NCI-H226 (cell line): Measurements from ENCODE around the gene LFNG.
"Not testable (repeated sequence)": the region's sequence is repeated elsewhere in the genome, so short reads cannot be mapped to it uniquely, and the experiment has no call there.

Experiments used
- DNase-seq: peaks from one replicate; pipeline ENCODE4 v3.0.0-alpha.2; 2015

LFNG gene

GRCh38 chr7:2520131-2520760 is 672 bp downstream of the LFNG start:
- DNase-seq = no peak

GRCh38 chr7:2520761-2521290 is 1.3 kb downstream of the LFNG start:
- DNase-seq = no peak

- DNase-seq = peak; percentile 57
Observed at GRCh38 chr7:2521341-2521745, 1.8 kb downstream of the LFNG start.

- peak; percentile 85 for DNase-seq
Observed at GRCh38 chr7:2521952-2522591, 2.5 kb downstream of the LFNG start.

- DNase-seq = peak; percentile 100
Observed at GRCh38 chr7:2522780-2523433, 3.3 kb downstream of the LFNG start.

- peak; percentile 69 for DNase-seq
Observed at GRCh38 chr7:2523461-2523936, 3.9 kb downstream of the LFNG start.

- peak; percentile 63 for DNase-seq
Observed at GRCh38 chr7:2523941-2524807, 4.6 kb downstream of the LFNG start.

GRCh38 chr7:2524808-2525657 is 5.5 kb downstream of the LFNG start:
- DNase-seq = no peak

GRCh38 chr7:2525658-2526630 is 6.4 kb downstream of the LFNG start:
- DNase-seq = no peak

- DNase-seq = no peak
Observed at GRCh38 chr7:2526659-2527504, 7.3 kb downstream of the LFNG start.

GRCh38 chr7:2527505-2528467 is 8.2 kb downstream of the LFNG start:
- DNase-seq = peak; percentile 82

GRCh38 chr7:2528481-2529095 is 9.0 kb downstream of the LFNG start:
- no peak for DNase-seq

- peak; percentile 85 for DNase-seq
Observed at GRCh38 chr7:2529161-2530070, 9.8 kb downstream of the LFNG start.

GRCh38 chr7:2530071-2530987 is 10.8 kb downstream of the LFNG start:
- peak; percentile 54 for DNase-seq

- not testable (repeated sequence) for DNase-seq
Observed at GRCh38 chr7:2530994-2531795, 11.6 kb downstream of the LFNG start.
